ENCODE results near the gene NDUFS8.
A peak's percentile ranks its signal among the peaks of the same experiment; 100 is the strongest.

Gene NDUFS8

DNA sequence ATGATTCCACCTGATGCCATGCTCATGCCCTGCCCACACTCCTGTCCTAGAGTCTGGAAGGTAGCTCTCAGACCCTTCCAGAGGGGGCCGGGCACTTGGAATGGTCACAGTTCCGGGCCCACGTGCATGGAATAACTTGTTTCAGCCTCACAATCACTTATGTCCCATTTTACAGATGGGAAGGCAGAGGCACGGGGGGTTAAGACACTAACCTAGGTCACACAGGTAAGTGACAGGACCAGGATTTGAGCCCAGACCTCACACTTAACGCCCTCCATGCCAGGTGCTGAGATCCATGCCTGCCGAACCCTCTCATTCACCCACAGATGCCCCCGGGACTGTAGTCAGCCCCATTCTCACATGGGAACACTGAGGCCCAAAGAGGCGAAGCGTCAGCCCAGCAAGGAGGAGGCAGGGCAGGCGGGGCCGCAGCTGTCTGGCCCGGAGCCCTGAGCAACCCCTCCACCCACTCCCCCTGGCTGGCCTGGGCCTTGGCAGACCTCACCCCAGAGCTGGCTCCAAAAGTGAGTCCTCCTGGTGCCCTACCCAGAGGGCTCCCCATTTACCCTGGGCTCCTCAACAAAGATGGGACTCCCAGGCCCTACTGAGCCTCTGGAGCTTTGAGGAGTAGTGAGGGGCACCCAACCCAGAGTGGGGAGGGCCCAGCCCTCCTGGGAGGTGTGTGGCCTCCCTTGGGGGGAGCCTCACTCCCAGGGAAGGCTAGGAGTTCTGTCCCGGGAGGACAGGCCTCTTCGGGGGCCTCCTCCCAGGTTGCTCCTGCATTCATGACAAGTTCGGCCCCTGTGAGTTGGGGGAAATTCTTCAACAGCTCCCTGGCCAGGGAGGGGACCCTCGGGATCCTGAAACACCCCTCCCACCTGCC lies 22.7 kb upstream of the NDUFS8 start:
- H3K4me3 ChIP-seq (ENCODE audit: low read length), result no peak overlapping the region
- TF ChIP-seq, protein P1, sequence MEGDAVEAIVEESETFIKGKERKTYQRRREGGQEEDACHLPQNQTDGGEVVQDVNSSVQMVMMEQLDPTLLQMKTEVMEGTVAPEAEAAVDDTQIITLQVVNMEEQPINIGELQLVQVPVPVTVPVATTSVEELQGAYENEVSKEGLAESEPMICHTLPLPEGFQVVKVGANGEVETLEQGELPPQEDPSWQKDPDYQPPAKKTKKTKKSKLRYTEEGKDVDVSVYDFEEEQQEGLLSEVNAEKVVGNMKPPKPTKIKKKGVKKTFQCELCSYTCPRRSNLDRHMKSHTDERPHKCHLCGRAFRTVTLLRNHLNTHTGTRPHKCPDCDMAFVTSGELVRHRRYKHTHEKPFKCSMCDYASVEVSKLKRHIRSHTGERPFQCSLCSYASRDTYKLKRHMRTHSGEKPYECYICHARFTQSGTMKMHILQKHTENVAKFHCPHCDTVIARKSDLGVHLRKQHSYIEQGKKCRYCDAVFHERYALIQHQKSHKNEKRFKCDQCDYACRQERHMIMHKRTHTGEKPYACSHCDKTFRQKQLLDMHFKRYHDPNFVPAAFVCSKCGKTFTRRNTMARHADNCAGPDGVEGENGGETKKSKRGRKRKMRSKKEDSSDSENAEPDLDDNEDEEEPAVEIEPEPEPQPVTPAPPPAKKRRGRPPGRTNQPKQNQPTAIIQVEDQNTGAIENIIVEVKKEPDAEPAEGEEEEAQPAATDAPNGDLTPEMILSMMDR (IDR thresholded peaks at IDR 0.05; ENCODE audit: insufficient read depth, low read depth, low read length, missing control alignments), result no peak
- no peak for DNase-seq (ENCODE audit: low read depth)

DNA sequence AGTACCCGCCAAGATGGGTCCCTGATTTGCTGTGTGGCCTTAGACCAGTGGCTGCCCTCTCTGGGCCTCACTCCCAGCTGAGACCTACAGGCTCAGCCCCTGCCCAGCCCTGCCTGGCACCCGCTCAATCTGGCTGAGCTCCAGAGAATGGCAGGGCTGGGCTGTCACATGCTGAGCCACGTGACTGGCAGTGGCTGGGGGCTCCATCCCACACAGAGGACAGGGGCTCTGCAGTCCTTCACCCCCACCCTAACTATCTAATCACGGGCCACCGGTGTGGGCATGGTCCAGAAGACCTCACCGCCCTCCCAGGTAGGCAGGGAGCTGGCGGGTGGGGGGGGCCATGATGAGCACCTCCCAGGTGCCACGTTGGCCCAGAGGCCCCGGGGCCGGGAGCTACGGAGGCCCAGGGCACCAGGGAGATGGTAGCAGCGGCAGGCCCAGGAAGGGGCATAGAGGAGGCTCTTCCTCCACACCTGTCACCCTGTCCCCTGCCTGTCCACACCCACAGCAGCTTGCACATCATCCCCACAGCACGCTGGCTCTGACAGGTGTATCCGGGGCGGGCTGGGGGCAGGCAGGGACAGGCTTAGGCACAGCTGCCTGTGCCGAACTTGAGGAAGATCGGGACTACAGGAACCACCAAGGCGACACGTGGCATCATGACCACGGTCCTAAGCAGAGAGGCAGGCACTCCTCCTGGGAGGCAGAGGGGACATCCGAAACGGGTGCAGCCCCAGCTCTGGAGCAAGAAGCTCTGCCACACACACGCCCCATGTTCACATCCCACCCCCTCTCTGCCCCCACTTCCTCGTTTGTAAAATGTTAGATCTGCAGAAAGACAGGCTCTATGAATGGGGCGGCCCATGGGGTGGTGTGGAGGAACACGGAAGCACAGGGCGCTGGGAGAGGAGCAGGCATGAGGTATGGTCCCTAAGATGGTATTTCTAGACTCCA lies 21.8 kb upstream of the NDUFS8 start:
- H3K4me3 ChIP-seq (ENCODE audit: low read length), result no peak overlapping the region
- DNase-seq (ENCODE audit: low read depth), result peak; percentile 43

DNA sequence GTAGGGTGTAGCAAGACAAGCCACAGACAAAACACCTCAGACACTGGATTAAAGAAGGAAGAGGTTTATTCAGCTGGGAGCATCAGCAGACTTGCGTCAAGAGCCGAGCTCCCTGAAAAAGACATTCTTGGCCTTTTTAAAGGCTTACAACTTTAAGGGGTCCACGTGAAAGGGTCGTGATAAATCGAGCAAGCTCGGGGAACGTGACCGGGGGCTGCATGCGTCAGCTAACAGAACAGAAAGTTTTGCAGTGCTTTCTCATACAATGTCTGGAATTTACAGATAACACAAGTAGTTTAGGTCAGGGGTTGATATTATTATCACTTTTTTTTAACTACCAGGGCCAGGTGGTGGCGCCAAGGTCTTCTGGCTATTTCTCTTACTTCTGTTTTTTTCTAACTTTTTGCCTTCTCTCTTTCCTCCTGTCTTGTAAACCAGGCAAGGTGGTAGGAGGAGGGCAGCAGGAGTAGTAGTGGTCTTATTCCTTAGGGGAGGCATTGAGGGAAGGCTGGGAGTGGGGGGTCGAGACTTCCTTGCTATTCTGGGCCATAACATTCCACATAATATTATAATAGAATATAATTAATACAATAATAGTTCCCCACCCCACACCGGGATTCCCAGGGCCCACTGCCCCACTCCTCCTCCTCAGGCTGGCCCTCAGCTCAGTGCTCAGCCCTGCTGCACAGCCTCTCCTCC lies 20.9 kb upstream of the NDUFS8 start:
- DNase-seq (ENCODE audit: low read depth), result peak; percentile 30
- TF ChIP-seq, protein P1 (IDR thresholded peaks at IDR 0.05; ENCODE audit: insufficient read depth, low read depth, low read length, missing control alignments), result peak; percentile 16
- H3K4me3 ChIP-seq (ENCODE audit: low read length), result no peak overlapping the region

More for the DNA sequence above, 21.8 kb upstream of the NDUFS8 start:
- TF ChIP-seq, protein P1 (IDR thresholded peaks at IDR 0.05; ENCODE audit: insufficient read depth, low read depth, low read length, missing control alignments), result no peak

GRCh38 chr11:68010090-68011041 lies 20.1 kb upstream of the NDUFS8 start, which contains the start of gene ALDH3B1:
Gene ALDH3B1, plus strand, starts transcription at chr11:68010327. Its CDS starts 4,971 bp downstream, at chr11:68015298.
- TF ChIP-seq, protein P1 (IDR thresholded peaks at IDR 0.05; ENCODE audit: insufficient read depth, low read depth, low read length, missing control alignments), result no peak
- H3K4me3 ChIP-seq (ENCODE audit: low read length), result no peak within 1 kb of the TSS
- peak; percentile 39 for DNase-seq (ENCODE audit: low read depth)

GRCh38 chr11:68011051-68011943 lies 19.2 kb upstream of the NDUFS8 start:
- H3K4me3 ChIP-seq (ENCODE audit: low read length), result no peak overlapping the region
- no peak for DNase-seq (ENCODE audit: low read depth)
- TF ChIP-seq, protein P1 (IDR thresholded peaks at IDR 0.05; ENCODE audit: insufficient read depth, low read depth, low read length, missing control alignments), result no peak
